GM18868 (cell line): ENCODE measurements around the gene SBDS.
"Not testable (repeated sequence)": the region's sequence is repeated elsewhere in the genome, so short reads cannot be mapped to it uniquely, and the experiment has no call there.

Source experiments
- ATAC-seq: cut with Tn5 transposase; IDR thresholded peaks from one replicate; pipeline ENCODE4 v1.9.1; 2021; ENCODE audit warnings: mild to moderate bottlenecking, moderate library complexity; ENCODE audit not compliant: unreplicated experiment

SBDS gene

GRCh38 chr7:66995050-66995776 lies at the start of gene SBDS:
Gene SBDS (minus strand): TSS chr7:66995586. CDS start chr7:66995417, 169 bp downstream.
- ATAC-seq, result peak; percentile 62

- ATAC-seq, result not testable (repeated sequence)
These were observed 48.2 kb upstream of the SBDS start for GRCh38 chr7:67043559-67043930.

GRCh38 chr7:67042781-67043558 lies 47.6 kb upstream of the SBDS start:
- ATAC-seq, result not testable (repeated sequence)

- not testable (repeated sequence) for ATAC-seq
These were observed 45.4 kb upstream of the SBDS start for GRCh38 chr7:67040832-67041231.

GRCh38 chr7:67036432-67037395 lies 41.3 kb upstream of the SBDS start:
- ATAC-seq, result not testable (repeated sequence)

GRCh38 chr7:67033251-67033650 lies 37.9 kb upstream of the SBDS start:
- no peak for ATAC-seq

GRCh38 chr7:67031685-67032084 lies 36.3 kb upstream of the SBDS start:
- ATAC-seq, result not testable (repeated sequence)

GRCh38 chr7:67025459-67025858 lies 30.1 kb upstream of the SBDS start:
- ATAC-seq, result not testable (repeated sequence)

- no peak for ATAC-seq
These were observed 27.1 kb upstream of the SBDS start for GRCh38 chr7:67022511-67022910.

- no peak for ATAC-seq
These were observed 25.9 kb upstream of the SBDS start for GRCh38 chr7:67021260-67021659.

- no peak for ATAC-seq
These were observed 24.4 kb upstream of the SBDS start for GRCh38 chr7:67019562-67020390.

- no peak for ATAC-seq
These were observed 23.6 kb upstream of the SBDS start for GRCh38 chr7:67018940-67019339.

GRCh38 chr7:67017971-67018370 lies 22.6 kb upstream of the SBDS start:
- ATAC-seq, result not testable (repeated sequence)

- not testable (repeated sequence) for ATAC-seq
These were observed 18.8 kb upstream of the SBDS start for GRCh38 chr7:67014076-67014622.

GRCh38 chr7:67009677-67010076 lies 14.3 kb upstream of the SBDS start:
- ATAC-seq, result not testable (repeated sequence)

- ATAC-seq, result no peak
These were observed 12.9 kb upstream of the SBDS start for GRCh38 chr7:67008260-67008659.

GRCh38 chr7:67006965-67007364 lies 11.6 kb upstream of the SBDS start:
- no peak for ATAC-seq

- ATAC-seq, result not testable (repeated sequence)
These were observed 8.8 kb upstream of the SBDS start for GRCh38 chr7:67004145-67004544.

- not testable (repeated sequence) for ATAC-seq
These were observed 5.3 kb upstream of the SBDS start for GRCh38 chr7:67000601-67001258.
